Measurements from ENCODE around the gene WLS.
A peak's percentile ranks its signal among the peaks of the same experiment; 100 is the strongest.

Gene WLS

GRCh38 chr1:68157416-68157815 is 74.9 kb downstream of the WLS start:
- H3K27ac ChIP-seq = no peak overlapping the region
- no peak for TF ChIP-seq CTCF (IDR thresholded peaks at IDR 0.05)
- TF ChIP-seq ZFX (IDR thresholded peaks at IDR 0.05; ENCODE audit: borderline replicate concordance) = no peak

GRCh38 chr1:68151690-68152089 is 80.6 kb downstream of the WLS start:
- no peak overlapping the region for H3K27ac ChIP-seq
- TF ChIP-seq CTCF (IDR thresholded peaks at IDR 0.05) (no peak), ZFX (IDR thresholded peaks at IDR 0.05; ENCODE audit: borderline replicate concordance) (no peak)

GRCh38 chr1:68149907-68150306 is 82.4 kb downstream of the WLS start:
- H3K27ac ChIP-seq = no peak overlapping the region
- TF ChIP-seq ZFX (IDR thresholded peaks at IDR 0.05; ENCODE audit: borderline replicate concordance) = no peak
- TF ChIP-seq CTCF (IDR thresholded peaks at IDR 0.05) = no peak

- no peak overlapping the region for H3K27ac ChIP-seq
- TF ChIP-seq ZFX (IDR thresholded peaks at IDR 0.05; ENCODE audit: borderline replicate concordance) = no peak
- TF ChIP-seq CTCF (IDR thresholded peaks at IDR 0.05) = no peak
Measured at GRCh38 chr1:68149110-68149798, 83.1 kb downstream of the WLS start.

GRCh38 chr1:68148631-68149030 is 83.7 kb downstream of the WLS start:
- H3K27ac ChIP-seq = no peak overlapping the region

GRCh38 chr1:68147534-68148171 is 84.7 kb downstream of the WLS start:
- TF ChIP-seq CTCF (IDR thresholded peaks at IDR 0.05) = no peak
- no peak for TF ChIP-seq ZFX (IDR thresholded peaks at IDR 0.05; ENCODE audit: borderline replicate concordance)
- no peak overlapping the region for H3K27ac ChIP-seq

More at GRCh38 chr1:68148631-68149030, 83.7 kb downstream of the WLS start:
- TF ChIP-seq CTCF (IDR thresholded peaks at IDR 0.05) = no peak
- no peak for TF ChIP-seq ZFX (IDR thresholded peaks at IDR 0.05; ENCODE audit: borderline replicate concordance)

GRCh38 chr1:68145418-68146126 is 86.8 kb downstream of the WLS start:
- peak overlapping the region; percentile 58 for H3K27ac ChIP-seq
- TF ChIP-seq ZFX (IDR thresholded peaks at IDR 0.05; ENCODE audit: borderline replicate concordance) (no peak), CTCF (IDR thresholded peaks at IDR 0.05) (no peak)

Measured in 22Rv1 (cell line).